HepG2 (cell line): ENCODE measurements around the gene CHID1. TPM values are rescaled to one million over a fixed set of nuclear protein-coding genes. Genes with fewer than 3 reads are reported as not detected.

Experiments used
- CBX2 ChIP-seq, 2 experiments: fragments of 200-600 bp in 1 of 2; sonication (generic); formaldehyde crosslinking in 1 of 2; IDR thresholded peaks; 2 replicates each; pipeline versions ENCODE4 v1.7.0 to v1.8.1; 2018 to 2022; ENCODE audit warnings: low read depth in 2 of 2, low read length in 1 of 2, mild to moderate bottlenecking in 1 of 2, missing genetic modification reagents in 1 of 2
- CEBPG ChIP-seq: IDR thresholded peaks from 2 replicates; pipeline ENCODE4 v1.6.1; 2016
- DRAP1 ChIP-seq: IDR thresholded peaks from 2 replicates; pipeline ENCODE4 v1.6.1; 2016; ENCODE audit warnings: missing genetic modification reagents, missing compliant biosample characterization
- HNF4A ChIP-seq: sonication (generic); formaldehyde crosslinking; IDR thresholded peaks from 2 replicates; pipeline ENCODE4 v1.4.0; 2020; ENCODE audit warnings: missing genetic modification reagents
- MLX ChIP-seq: IDR thresholded peaks from 2 replicates; pipeline ENCODE4 v1.6.1; 2016
- NR1H2 ChIP-seq: sonication (generic); formaldehyde crosslinking; IDR thresholded peaks from 2 replicates; pipeline ENCODE4 v1.8.1; 2022; ENCODE audit warnings: low read depth, missing genetic modification reagents, borderline replicate concordance
- PAF1 ChIP-seq: IDR thresholded peaks from 2 replicates; pipeline ENCODE4 v1.6.1; 2016; ENCODE audit warnings: missing genetic modification reagents, missing compliant biosample characterization
- PCBP1 ChIP-seq: fragments of 200-400 bp; formaldehyde crosslinking; IDR thresholded peaks from 2 replicates; pipeline ENCODE4 v1.6.1; 2017; ENCODE audit warnings: mild to moderate bottlenecking, low read depth, low read length, borderline replicate concordance
- TAF1 ChIP-seq: sonication (generic); formaldehyde crosslinking; IDR thresholded peaks from 2 replicates; pipeline ENCODE4 v1.4.0; 2020; ENCODE audit warnings: missing genetic modification reagents
- TIGD3 ChIP-seq: sonication (generic); formaldehyde crosslinking; IDR thresholded peaks from 2 replicates; pipeline ENCODE4 v1.5.1; 2020; ENCODE audit warnings: mild to moderate bottlenecking, missing genetic modification reagents, borderline replicate concordance
- ZFP36L1 ChIP-seq: sonication (generic); formaldehyde crosslinking; IDR thresholded peaks from 2 replicates; pipeline ENCODE4 v1.8.0; 2022; ENCODE audit warnings: mild to moderate bottlenecking, missing genetic modification reagents, moderate library complexity
- polyA plus RNA-seq, 8 experiments: library from polyadenylated mRNA; depleted of rRNA in 3 of 8; stranded (reverse) in 7 of 8; unstranded in 1 of 8; fragments of >200 nt; fragmentation: Illumina TruSeq in 4 of 8; extraction: Trizol in 4 of 8; gene quantifications; 2 replicates each; pipeline versions ENCODE4 v1.2.1 to v1.2.3, GENCODE V29; 2011 to 2016; ENCODE audit warnings: low read depth in 4 of 8, missing spikeins in 1 of 8, mixed read lengths in 1 of 8; ENCODE audit not compliant: insufficient read depth in 1 of 8
- total RNA-seq, 5 experiments: library from RNA; depleted of rRNA; stranded (reverse); fragments of >200 nt; fragmentation: Illumina TruSeq; extraction: Trizol; gene quantifications; 2 replicates each; pipeline ENCODE4 v1.2.3, GENCODE V29; 2016; ENCODE audit warnings: low read depth in 1 of 5
- TF ChIP-seq, protein P1 (sequence below), 2 experiments: fragments of 450-650 bp in 1 of 2; sonication (generic) in 1 of 2; formaldehyde crosslinking in 1 of 2; IDR thresholded peaks; 2 replicates each; pipeline versions ENCODE4 v1.6.1 to v1.8.0; 2016 to 2022; ENCODE audit warnings: antibody characterized with exemption in 1 of 2, mild to moderate bottlenecking in 1 of 2, missing genetic modification reagents in 1 of 2
- TF ChIP-seq, protein P2 (sequence below): sonication (generic); formaldehyde crosslinking; IDR thresholded peaks from 2 replicates; pipeline ENCODE4 v1.8.1; 2023; ENCODE audit warnings: missing genetic modification reagents, inconsistent platforms, borderline replicate concordance
- TF ChIP-seq, protein P3 (sequence below): sonication (generic); formaldehyde crosslinking; conservative IDR thresholded peaks from 2 replicates; pipeline ENCODE4 v1.4.0; 2020; ENCODE audit warnings: missing genetic modification reagents

CHID1 gene
- total and polyA plus RNA-seq, 2 of the 13 experiments (the other 11 are each of a cell fraction or from before 2014, with no cell fraction given): 65.1 to 93.6 TPM

DNA sequence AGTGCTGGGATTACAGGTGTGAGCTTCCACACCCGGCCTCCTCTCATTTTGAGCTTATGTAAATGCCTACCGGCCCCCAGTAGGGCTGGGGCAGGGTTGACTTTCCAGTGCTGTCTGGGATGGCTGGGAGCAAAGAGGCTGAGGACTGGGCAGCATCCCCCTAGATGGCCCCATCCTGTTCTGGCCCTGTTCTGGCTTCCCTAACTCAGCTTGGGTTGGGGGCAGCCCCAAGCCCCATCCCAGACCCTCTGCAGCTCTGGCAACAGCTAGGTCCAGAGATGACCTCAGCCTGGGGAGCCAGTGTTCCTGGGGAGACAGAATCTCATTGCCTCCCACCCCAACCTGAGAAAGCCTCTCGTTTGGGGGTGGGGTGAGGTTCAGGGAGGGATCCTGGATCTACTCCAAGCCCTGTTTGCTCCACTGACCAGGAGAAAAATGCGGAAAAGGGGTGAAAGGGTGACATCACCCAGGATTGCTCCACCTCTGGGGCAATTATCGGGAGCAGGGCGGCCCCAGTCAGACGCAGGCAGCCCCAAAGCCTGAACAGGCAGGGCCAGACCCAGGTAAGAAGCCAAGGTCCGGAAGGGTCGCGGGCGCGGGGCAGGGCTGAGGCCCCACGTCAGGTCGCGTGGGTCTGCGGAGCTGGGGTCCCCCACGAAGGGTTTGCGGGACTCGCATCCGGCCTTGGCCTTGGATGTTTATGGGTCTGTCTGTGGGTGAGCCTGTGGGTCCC lies 92.0 kb downstream of the CHID1 start, which contains the start of gene PNPLA2 (continued):
- TF ChIP-seq, protein P1, sequence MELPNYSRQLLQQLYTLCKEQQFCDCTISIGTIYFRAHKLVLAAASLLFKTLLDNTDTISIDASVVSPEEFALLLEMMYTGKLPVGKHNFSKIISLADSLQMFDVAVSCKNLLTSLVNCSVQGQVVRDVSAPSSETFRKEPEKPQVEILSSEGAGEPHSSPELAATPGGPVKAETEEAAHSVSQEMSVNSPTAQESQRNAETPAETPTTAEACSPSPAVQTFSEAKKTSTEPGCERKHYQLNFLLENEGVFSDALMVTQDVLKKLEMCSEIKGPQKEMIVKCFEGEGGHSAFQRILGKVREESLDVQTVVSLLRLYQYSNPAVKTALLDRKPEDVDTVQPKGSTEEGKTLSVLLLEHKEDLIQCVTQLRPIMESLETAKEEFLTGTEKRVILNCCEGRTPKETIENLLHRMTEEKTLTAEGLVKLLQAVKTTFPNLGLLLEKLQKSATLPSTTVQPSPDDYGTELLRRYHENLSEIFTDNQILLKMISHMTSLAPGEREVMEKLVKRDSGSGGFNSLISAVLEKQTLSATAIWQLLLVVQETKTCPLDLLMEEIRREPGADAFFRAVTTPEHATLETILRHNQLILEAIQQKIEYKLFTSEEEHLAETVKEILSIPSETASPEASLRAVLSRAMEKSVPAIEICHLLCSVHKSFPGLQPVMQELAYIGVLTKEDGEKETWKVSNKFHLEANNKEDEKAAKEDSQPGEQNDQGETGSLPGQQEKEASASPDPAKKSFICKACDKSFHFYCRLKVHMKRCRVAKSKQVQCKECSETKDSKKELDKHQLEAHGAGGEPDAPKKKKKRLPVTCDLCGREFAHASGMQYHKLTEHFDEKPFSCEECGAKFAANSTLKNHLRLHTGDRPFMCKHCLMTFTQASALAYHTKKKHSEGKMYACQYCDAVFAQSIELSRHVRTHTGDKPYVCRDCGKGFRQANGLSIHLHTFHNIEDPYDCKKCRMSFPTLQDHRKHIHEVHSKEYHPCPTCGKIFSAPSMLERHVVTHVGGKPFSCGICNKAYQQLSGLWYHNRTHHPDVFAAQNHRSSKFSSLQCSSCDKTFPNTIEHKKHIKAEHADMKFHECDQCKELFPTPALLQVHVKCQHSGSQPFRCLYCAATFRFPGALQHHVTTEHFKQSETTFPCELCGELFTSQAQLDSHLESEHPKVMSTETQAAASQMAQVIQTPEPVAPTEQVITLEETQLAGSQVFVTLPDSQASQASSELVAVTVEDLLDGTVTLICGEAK (IDR thresholded peaks at IDR 0.05): no peak
- TF ChIP-seq, protein P1 (CRISPR knock-in tag; IDR thresholded peaks at IDR 0.05): peak; percentile 73
- no peak for TF ChIP-seq PCBP1
- TF ChIP-seq, protein P2, sequence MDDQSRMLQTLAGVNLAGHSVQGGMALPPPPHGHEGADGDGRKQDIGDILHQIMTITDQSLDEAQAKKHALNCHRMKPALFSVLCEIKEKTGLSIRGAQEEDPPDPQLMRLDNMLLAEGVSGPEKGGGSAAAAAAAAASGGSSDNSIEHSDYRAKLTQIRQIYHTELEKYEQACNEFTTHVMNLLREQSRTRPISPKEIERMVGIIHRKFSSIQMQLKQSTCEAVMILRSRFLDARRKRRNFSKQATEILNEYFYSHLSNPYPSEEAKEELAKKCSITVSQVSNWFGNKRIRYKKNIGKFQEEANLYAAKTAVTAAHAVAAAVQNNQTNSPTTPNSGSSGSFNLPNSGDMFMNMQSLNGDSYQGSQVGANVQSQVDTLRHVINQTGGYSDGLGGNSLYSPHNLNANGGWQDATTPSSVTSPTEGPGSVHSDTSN (CRISPR knock-in tag): no peak
- TF ChIP-seq, protein P3, sequence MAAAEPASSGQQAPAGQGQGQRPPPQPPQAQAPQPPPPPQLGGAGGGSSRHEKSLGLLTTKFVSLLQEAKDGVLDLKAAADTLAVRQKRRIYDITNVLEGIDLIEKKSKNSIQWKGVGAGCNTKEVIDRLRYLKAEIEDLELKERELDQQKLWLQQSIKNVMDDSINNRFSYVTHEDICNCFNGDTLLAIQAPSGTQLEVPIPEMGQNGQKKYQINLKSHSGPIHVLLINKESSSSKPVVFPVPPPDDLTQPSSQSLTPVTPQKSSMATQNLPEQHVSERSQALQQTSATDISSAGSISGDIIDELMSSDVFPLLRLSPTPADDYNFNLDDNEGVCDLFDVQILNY (CRISPR knock-in tag): no peak
- no peak for TF ChIP-seq PAF1 (CRISPR knock-in tag)
- no peak for TF ChIP-seq MLX (CRISPR knock-in tag)
- TF ChIP-seq CBX2 (IDR thresholded peaks at IDR 0.05; ENCODE audit: low read depth, low read length): no peak
- no peak for TF ChIP-seq CBX2 (CRISPR knock-in tag; IDR thresholded peaks at IDR 0.05; ENCODE audit: low read depth)
- peak; percentile 18; the same call in 1 of the 2 replicates for TF ChIP-seq DRAP1 (CRISPR knock-in tag)
- peak; percentile 86 for TF ChIP-seq CEBPG (CRISPR knock-in tag)
- peak; percentile 33; the same call in 1 of the 2 replicates for TF ChIP-seq HNF4A (CRISPR knock-in tag)
- no peak; the same call in none of the 2 replicates for TF ChIP-seq TAF1 (CRISPR knock-in tag)
- no peak for TF ChIP-seq ZFP36L1 (CRISPR knock-in tag)
- no peak for TF ChIP-seq NR1H2 (CRISPR knock-in tag)
- TF ChIP-seq TIGD3 (CRISPR knock-in tag): no peak
